Activated CD4-positive, alpha-beta T cell treated with anti-CD3 and anti-CD28 coated beads, Interleukin-10, Interleukin-2, amounts not matched to agents 100 ng/mL and 50 ng/mL, durations not matched to agents 16 hours and 8 hours (primary cell): Measurements from ENCODE around the gene BPIFB4.

ENCODE experiments used
- DNase-seq: peaks from one replicate; pipeline ENCODE4 v3.0.0-alpha.2; 2020

BPIFB4 gene

GRCh38 chr20:33062105-33062824 is 17.2 kb upstream of the BPIFB4 start:
- no peak for DNase-seq

- no peak for DNase-seq
These were observed 16.7 kb upstream of the BPIFB4 start for GRCh38 chr20:33062825-33063149.

GRCh38 chr20:33063271-33063670 is 16.2 kb upstream of the BPIFB4 start:
- DNase-seq = no peak

GRCh38 chr20:33064572-33065287 is 14.7 kb upstream of the BPIFB4 start:
- DNase-seq = no peak

- no peak for DNase-seq
These were observed 13.7 kb upstream of the BPIFB4 start for GRCh38 chr20:33065785-33066184.

GRCh38 chr20:33067806-33068205 is 11.6 kb upstream of the BPIFB4 start:
- no peak for DNase-seq

GRCh38 chr20:33068251-33068939 is 11.0 kb upstream of the BPIFB4 start:
- no peak for DNase-seq

GRCh38 chr20:33069673-33070072 is 9.8 kb upstream of the BPIFB4 start:
- DNase-seq = no peak

GRCh38 chr20:33070111-33071053 is 9.1 kb upstream of the BPIFB4 start:
- no peak for DNase-seq

- no peak for DNase-seq
These were observed 8.2 kb upstream of the BPIFB4 start for GRCh38 chr20:33071198-33071597.

GRCh38 chr20:33072362-33072761 is 7.1 kb upstream of the BPIFB4 start:
- DNase-seq = no peak

GRCh38 chr20:33072813-33073212 is 6.6 kb upstream of the BPIFB4 start:
- DNase-seq = no peak

GRCh38 chr20:33074675-33075074 is 4.8 kb upstream of the BPIFB4 start:
- no peak for DNase-seq

- DNase-seq = no peak
These were observed 4.2 kb upstream of the BPIFB4 start for GRCh38 chr20:33075281-33075680.

- DNase-seq = peak; percentile 22
These were observed 2.6 kb upstream of the BPIFB4 start for GRCh38 chr20:33076662-33077372.

- DNase-seq = no peak
These were observed 2.1 kb downstream of the BPIFB4 start for GRCh38 chr20:33081411-33082154.

GRCh38 chr20:33082546-33082945 is 3.1 kb downstream of the BPIFB4 start:
- no peak for DNase-seq

- no peak for DNase-seq
These were observed 4.3 kb downstream of the BPIFB4 start for GRCh38 chr20:33083544-33084340.

- DNase-seq = no peak
These were observed 5.3 kb downstream of the BPIFB4 start for GRCh38 chr20:33084722-33085121.

GRCh38 chr20:33086052-33086722 is 6.7 kb downstream of the BPIFB4 start:
- DNase-seq = no peak
